ENCODE data around the gene IGF2.
"Not testable (repeated sequence)": the region's sequence is repeated elsewhere in the genome, so short reads cannot be mapped to it uniquely, and the experiment has no call there.

IGF2 gene

GRCh38 chr11:2139123-2139521 lies at the start of gene IGF2:
IGF2 (minus strand) TSS chr11:2139389; CDS start chr11:2135523, 3,866 bp downstream.
- DNase-seq, result no peak

- DNase-seq, result no peak
Measured at GRCh38 chr11:2188745-2189144, 49.6 kb upstream of the IGF2 start.

GRCh38 chr11:2187280-2187707 lies 48.1 kb upstream of the IGF2 start:
- DNase-seq, result no peak

- peak; percentile 46 for DNase-seq
Measured at GRCh38 chr11:2186669-2187279, 47.6 kb upstream of the IGF2 start.

- no peak for DNase-seq
Measured at GRCh38 chr11:2185324-2186085, 46.3 kb upstream of the IGF2 start.

- no peak for DNase-seq
Measured at GRCh38 chr11:2182692-2183474, 43.7 kb upstream of the IGF2 start.

- no peak for DNase-seq
Measured at GRCh38 chr11:2182075-2182474, 42.9 kb upstream of the IGF2 start.

- DNase-seq, result no peak
Measured at GRCh38 chr11:2180789-2181370, 41.7 kb upstream of the IGF2 start.

- no peak for DNase-seq
Measured at GRCh38 chr11:2180347-2180746, 41.2 kb upstream of the IGF2 start.

- no peak for DNase-seq
Measured at GRCh38 chr11:2179516-2179915, 40.3 kb upstream of the IGF2 start.

- no peak for DNase-seq
Measured at GRCh38 chr11:2178906-2179494, 39.8 kb upstream of the IGF2 start.

GRCh38 chr11:2178055-2178773 lies 39.0 kb upstream of the IGF2 start:
- DNase-seq, result not testable (repeated sequence)

GRCh38 chr11:2177076-2177475 lies 37.9 kb upstream of the IGF2 start:
- no peak for DNase-seq

GRCh38 chr11:2176389-2176900 lies 37.3 kb upstream of the IGF2 start:
- no peak for DNase-seq

- no peak for DNase-seq
Measured at GRCh38 chr11:2175659-2176058, 36.5 kb upstream of the IGF2 start.

- no peak for DNase-seq
Measured at GRCh38 chr11:2174361-2174760, 35.2 kb upstream of the IGF2 start.

- DNase-seq, result no peak
Measured at GRCh38 chr11:2173761-2174160, 34.6 kb upstream of the IGF2 start.

GRCh38 chr11:2173150-2173693 lies 34.0 kb upstream of the IGF2 start:
- DNase-seq, result no peak

GRCh38 chr11:2172676-2173075 lies 33.5 kb upstream of the IGF2 start:
- DNase-seq, result no peak

- no peak for DNase-seq
Measured at GRCh38 chr11:2171591-2172003, 32.4 kb upstream of the IGF2 start, which contains the start of gene TH. TH (minus strand) TSS chr11:2171815; CDS start chr11:2171786, 29 bp downstream.
